Caco-2 (cell line): ENCODE results near the gene DFFB. TPM values are rescaled to one million over a fixed set of nuclear protein-coding genes. Genes with fewer than 3 reads are reported as not detected.

ENCODE experiments used
- BruUV-seq: library from RNA; stranded (reverse); fragments of 400-500 nt; replicated peaks from 2 replicates; lab custom pipeline; 2021; lab: Mats Ljungman, UMichigan
- CTCF ChIA-PET: fragments of 300-600 bp; sonication (Branson Sonifier 250); formaldehyde crosslinking; loops from one replicate; lab custom pipeline; 2022; ENCODE audit warnings: antibody characterized with exemption; lab: Charles Lee
- POLR2A ChIA-PET: fragments of 300-600 bp; sonication (Branson Sonifier 250); formaldehyde crosslinking; loops from one replicate; lab custom pipeline; 2022; ENCODE audit warnings: antibody characterized with exemption; lab: Charles Lee
- DNase-seq, 2 experiments: peaks; one replicate each; pipeline versions ENCODE4 v3.0.0 to v3.0.0-alpha.2; 2020 to 2022
- H3K27me3 ChIP-seq: replicated peaks from 2 replicates; pipeline ENCODE4 v1.6.0; 2011; ENCODE audit warnings: low read length; ENCODE audit not compliant: control insufficient read depth, insufficient read depth
- H3K36me3 ChIP-seq: 2 replicates; pipeline ENCODE4 v1.5.1; 2011; ENCODE audit warnings: low read length; ENCODE audit not compliant: control insufficient read depth, insufficient read depth
- H3K4me1 ChIP-seq: fragments of 250-450 bp; sonication (Bioruptor Pico); 2 replicates; pipeline ENCODE4 v1.5.1; 2020; ENCODE audit warnings: mild to moderate bottlenecking
- H3K4me3 ChIP-seq: 2 replicates; pipeline ENCODE4 v1.5.1; 2011; ENCODE audit warnings: low read depth, mild to moderate bottlenecking, control low read depth, low read length
- H3K9me3 ChIP-seq: fragments of 250-450 bp; sonication (Bioruptor Pico); 2 replicates; pipeline ENCODE4 v1.5.1; 2020; ENCODE audit warnings: mild to moderate bottlenecking, moderate library complexity
- H3K27ac Mint-ChIP-seq: one replicate; pipeline ENCODE4 v1.8.0; 2022; ENCODE audit warnings: mixed read lengths; ENCODE audit not compliant: unreplicated experiment
- H3K27me3 Mint-ChIP-seq: one replicate; pipeline ENCODE4 v1.8.0; 2022; ENCODE audit warnings: mixed read lengths; ENCODE audit not compliant: insufficient read depth, unreplicated experiment
- H3K36me3 Mint-ChIP-seq: one replicate; pipeline ENCODE4 v1.8.0; 2022; ENCODE audit warnings: mild to moderate bottlenecking, mixed read lengths; ENCODE audit not compliant: insufficient read depth, unreplicated experiment
- H3K4me1 Mint-ChIP-seq: one replicate; pipeline ENCODE4 v1.8.0; 2022; ENCODE audit warnings: low read depth, mixed read lengths; ENCODE audit not compliant: unreplicated experiment
- H3K4me3 Mint-ChIP-seq: one replicate; pipeline ENCODE4 v1.8.0; 2022; ENCODE audit warnings: mild to moderate bottlenecking, moderate library complexity, mixed read lengths; ENCODE audit not compliant: unreplicated experiment
- H3K9me3 Mint-ChIP-seq: one replicate; pipeline ENCODE4 v1.8.0; 2022; ENCODE audit warnings: mixed read lengths; ENCODE audit not compliant: unreplicated experiment
- CTCF ChIP-seq, 2 experiments: fragments of 200-600 bp in 1 of 2; IDR thresholded peaks; 1 replicate in 1 of 2; 2 replicates in 1 of 2; pipeline versions ENCODE4 v1.5.1 to v1.8.0; 2011 to 2022; ENCODE audit warnings: antibody characterized with exemption in 1 of 2, control low read depth in 1 of 2, inconsistent platforms in 1 of 2, low read depth in 1 of 2, low read length in 1 of 2, mild to moderate bottlenecking in 1 of 2, moderate library complexity in 1 of 2; ENCODE audit not compliant: insufficient read depth in 1 of 2, severe bottlenecking in 1 of 2, unreplicated experiment in 1 of 2
- intact Hi-C: fragments of 100-400 bp; cut with micrococcal nuclease; formaldehyde crosslinking; loops from one replicate; pipeline ENCODE4 v1.10.0; 2022; ENCODE audit not compliant: unreplicated experiment
- total RNA-seq: library from RNA; stranded (reverse); gene quantifications from 2 replicates; pipeline ENCODE4 v1.2.3, GENCODE V29; 2022

DFFB gene
- total RNA-seq, 1 experiment from 2014 or later: 7.7 TPM

- H3K36me3 Mint-ChIP-seq: peaks cover 10% of the 10 kb centered on the region
- H3K4me1 Mint-ChIP-seq: no peaks in the 10 kb centered on the region
- no peaks in the 10 kb centered on the region for H3K27me3 Mint-ChIP-seq
- no peak overlapping the region for H3K4me3 ChIP-seq
- no peak for DNase-seq
- H3K36me3 ChIP-seq: no peaks in the 10 kb centered on the region
- H3K9me3 Mint-ChIP-seq: peaks cover 11% of the 10 kb centered on the region
- BruUV-seq: no TSS peak
- ChIA-PET POLR2A (no interaction called here), CTCF (interaction anchor here (0.7 kb wide), 1 partner anchor 250 kb away, joined by 4 read pairs; no protein-coding TSS in a partner anchor)
- H3K27me3 ChIP-seq: no peaks in the 10 kb centered on the region
- H3K9me3 ChIP-seq: no peaks in the 10 kb centered on the region; the same call in 1 of the 2 replicates
- intact Hi-C loops: no loop called here
- no peak overlapping the region for H3K27ac Mint-ChIP-seq
- H3K4me1 ChIP-seq: no peaks in the 10 kb centered on the region
- no peak for TF ChIP-seq CTCF (IDR thresholded peaks at IDR 0.05; ENCODE audit: insufficient read depth in 1 of 2, low read depth in 1 of 2, low read length in 1 of 2, severe bottlenecking in 1 of 2, unreplicated experiment in 1 of 2)
- no peak overlapping the region for H3K4me3 Mint-ChIP-seq
Measured at GRCh38 chr1:3879787-3880428, 22.6 kb downstream of the DFFB start.

- TF ChIP-seq CTCF (IDR thresholded peaks at IDR 0.05; ENCODE audit: insufficient read depth in 1 of 2, low read depth in 1 of 2, low read length in 1 of 2, severe bottlenecking in 1 of 2, unreplicated experiment in 1 of 2): no peak
- Histone ChIP-seq H3K4me1 (no peaks in the 10 kb centered on the region), H3K36me3 (no peaks in the 10 kb centered on the region), H3K27me3 (no peaks in the 10 kb centered on the region), H3K9me3 (no peaks in the 10 kb centered on the region; the same call in 1 of the 2 replicates), H3K4me3 (no peak overlapping the region)
- no peak for DNase-seq
- H3K36me3 Mint-ChIP-seq: peaks cover 10% of the 10 kb centered on the region
- H3K4me1 Mint-ChIP-seq: no peaks in the 10 kb centered on the region
- ChIA-PET POLR2A (no interaction called here), CTCF (interaction anchor here (0.7 kb wide), 1 partner anchor 251 kb away, joined by 4 read pairs; no protein-coding TSS in a partner anchor)
- intact Hi-C loops: no loop called here
- no TSS peak for BruUV-seq
- H3K4me3 Mint-ChIP-seq: no peak overlapping the region
- peaks cover 11% of the 10 kb centered on the region for H3K9me3 Mint-ChIP-seq
- H3K27ac Mint-ChIP-seq: no peak overlapping the region
- H3K27me3 Mint-ChIP-seq: no peaks in the 10 kb centered on the region
Measured at GRCh38 chr1:3880429-3881192, 23.3 kb downstream of the DFFB start.

DNA sequence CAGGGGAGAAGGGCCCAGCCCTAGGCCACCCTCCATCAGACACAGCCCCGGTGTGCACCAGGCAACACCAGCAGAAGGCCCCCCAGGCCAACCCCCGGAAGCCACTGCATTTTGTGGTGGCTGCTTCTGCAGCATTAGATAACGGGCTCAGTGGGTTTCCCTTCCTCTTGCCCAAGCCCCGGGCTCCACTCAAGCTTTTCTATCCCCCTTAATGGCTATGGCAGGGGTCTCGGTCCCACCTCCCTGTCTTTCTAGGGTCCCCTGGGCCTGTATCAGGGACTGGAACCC, 23.9 kb downstream of the DFFB start:
- BruUV-seq: no TSS peak
- no peak for TF ChIP-seq CTCF (IDR thresholded peaks at IDR 0.05; ENCODE audit: insufficient read depth in 1 of 2, low read depth in 1 of 2, low read length in 1 of 2, severe bottlenecking in 1 of 2, unreplicated experiment in 1 of 2)
- no peak overlapping the region for H3K27ac Mint-ChIP-seq
- Histone ChIP-seq H3K36me3 (no peaks in the 10 kb centered on the region), H3K4me1 (no peaks in the 10 kb centered on the region), H3K27me3 (no peaks in the 10 kb centered on the region), H3K4me3 (no peak overlapping the region), H3K9me3 (no peaks in the 10 kb centered on the region; the same call in 1 of the 2 replicates)
- ChIA-PET CTCF (no interaction called here), POLR2A (no interaction called here)
- peaks cover 10% of the 10 kb centered on the region for H3K36me3 Mint-ChIP-seq
- no peaks in the 10 kb centered on the region for H3K4me1 Mint-ChIP-seq
- H3K4me3 Mint-ChIP-seq: no peak overlapping the region
- peaks cover 11% of the 10 kb centered on the region for H3K9me3 Mint-ChIP-seq
- DNase-seq: no peak
- intact Hi-C loops: no loop called here
- H3K27me3 Mint-ChIP-seq: no peaks in the 10 kb centered on the region
